HCT116 (cell line): ENCODE results near the gene NIPA2. TPM values are rescaled to one million over a fixed set of nuclear protein-coding genes. Genes with fewer than 3 reads are reported as not detected.

ENCODE experiments used
- ATAC-seq: fragments of 200-7000 bp; cut with Tn5 transposase; 2 replicates; pipeline ENCODE4 v1.9.1; 2020; ENCODE audit warnings: mild to moderate bottlenecking, moderate library complexity
- BruUV-seq: library from RNA; stranded (reverse); fragments of 400-500 nt; replicated peaks from 2 replicates; lab custom pipeline; 2021; lab: Mats Ljungman, UMichigan
- CTCF ChIA-PET: fragments of 300-600 bp; sonication (Branson Sonifier 250); formaldehyde crosslinking; loops from one replicate; lab custom pipeline; 2021; ENCODE audit warnings: antibody characterized with exemption; lab: Charles Lee
- POLR2A ChIA-PET: fragments of 300-600, 350-600 bp; sonication (Branson Sonifier 250); formaldehyde crosslinking; loops from one replicate; lab custom pipeline; 2021; ENCODE audit warnings: antibody characterized with exemption; lab: Charles Lee
- RAD21 ChIA-PET, 2 experiments: fragments of 300-600 bp; sonication (Branson Sonifier 250); formaldehyde crosslinking; loops; one replicate each; lab custom pipeline; 2023; ENCODE audit warnings: low total read pairs in 2 of 2; ENCODE audit not compliant: uncharacterized antibody in 2 of 2, unreplicated experiment in 2 of 2, low non-redundant PET in 1 of 2; lab: Charles Lee
- DNase-seq: peaks from one replicate; pipeline ENCODE4 v3.0.0-alpha.2; 2010; ENCODE audit warnings: low read depth, low spot score
- H2AFZ ChIP-seq: fragments of 200-600 bp; shearing (Covaris generic), sonication (generic); 2 replicates; pipeline ENCODE4 v1.6.1; 2017; ENCODE audit warnings: low read depth, mixed run types, mixed read lengths, antibody characterized with exemption, low read length; ENCODE audit not compliant: poor library complexity, severe bottlenecking
- H3K27ac ChIP-seq: 2 replicates; pipeline ENCODE4 v1.5.1; 2012; ENCODE audit warnings: low read depth, low read length
- H3K27me3 ChIP-seq: fragments of 200-600 bp; sonication (generic); 2 replicates; pipeline ENCODE4 v1.6.1; 2016; ENCODE audit warnings: mixed run types, low read length, mixed read lengths; ENCODE audit not compliant: insufficient read depth
- H3K36me3 ChIP-seq, 2 experiments: fragments of 200-500 bp in 1 of 2; fragments of 200-600 bp in 1 of 2; sonication (Bioruptor generic) in 1 of 2; sonication (generic) in 1 of 2; 2 replicates each; pipeline versions ENCODE4 v1.5.1 to v1.6.1; 2014 to 2016; ENCODE audit warnings: low read length in 2 of 2, inconsistent platforms in 1 of 2, mixed read lengths in 1 of 2, mixed run types in 1 of 2; ENCODE audit not compliant: insufficient read depth in 2 of 2, control insufficient read depth in 1 of 2
- H3K4me1 ChIP-seq, 2 experiments: fragments of 200-600 bp in 1 of 2; sonication (generic) in 1 of 2; 2 replicates each; pipeline versions ENCODE4 v1.5.1 to v1.6.1; 2012 to 2017; ENCODE audit warnings: low read length in 2 of 2, inconsistent platforms in 1 of 2, mild to moderate bottlenecking in 1 of 2, mixed read lengths in 1 of 2, mixed run types in 1 of 2, moderate library complexity in 1 of 2; ENCODE audit not compliant: insufficient read depth in 2 of 2, control insufficient read depth in 1 of 2
- H3K4me2 ChIP-seq: fragments of 200-600 bp; sonication (generic); 2 replicates; pipeline ENCODE4 v1.6.1; 2017; ENCODE audit warnings: mixed run types, low read length, mixed read lengths
- H3K4me3 ChIP-seq, 2 experiments: fragments of 200-600 bp in 1 of 2; sonication (generic) in 1 of 2; replicated peaks in 1 of 2; 2 replicates each; pipeline ENCODE4 v1.5.1; 2011 to 2016; ENCODE audit warnings: low read length in 2 of 2, control low read depth in 1 of 2, low read depth in 1 of 2, mild to moderate bottlenecking in 1 of 2, mixed read lengths in 1 of 2, mixed run types in 1 of 2
- H3K79me2 ChIP-seq: fragments of 200-600 bp; sonication (generic); 2 replicates; pipeline ENCODE4 v1.6.1; 2017; ENCODE audit warnings: mild to moderate bottlenecking, mixed run types, low read length, moderate library complexity, mixed read lengths; ENCODE audit not compliant: insufficient read depth
- H3K9ac ChIP-seq: fragments of 200-600 bp; sonication (generic); 2 replicates; pipeline ENCODE4 v1.6.1; 2016; ENCODE audit warnings: low read length, mixed read lengths
- H3K9me2 ChIP-seq: fragments of 200-600 bp; sonication (generic), shearing (Covaris generic); 2 replicates; pipeline ENCODE4 v1.6.1; 2017; ENCODE audit warnings: mixed run types, mild to moderate bottlenecking, moderate library complexity; ENCODE audit not compliant: insufficient read depth
- H3K9me3 ChIP-seq, 2 experiments: fragments of 200-500 bp in 1 of 2; fragments of 200-600 bp in 1 of 2; sonication (Bioruptor generic) in 1 of 2; sonication (generic) in 1 of 2; 2 replicates each; pipeline ENCODE4 v1.6.1; 2014 to 2017; ENCODE audit warnings: low read length in 2 of 2, mixed read lengths in 2 of 2, inconsistent platforms in 1 of 2, low read depth in 1 of 2, mild to moderate bottlenecking in 1 of 2, mixed run types in 1 of 2, moderate library complexity in 1 of 2; ENCODE audit not compliant: control insufficient read depth in 1 of 2, insufficient read depth in 1 of 2
- H4K20me1 ChIP-seq: fragments of 200-600 bp; sonication (generic), shearing (Covaris generic); 2 replicates; pipeline ENCODE4 v1.6.1; 2017; ENCODE audit warnings: mixed run types, mild to moderate bottlenecking, moderate library complexity; ENCODE audit not compliant: insufficient read depth
- ATF3 ChIP-seq: IDR thresholded peaks from 2 replicates; pipeline ENCODE4 v1.6.1; 2012
- CBX3 ChIP-seq: IDR thresholded peaks from 2 replicates; pipeline ENCODE4 v1.6.1; 2012; ENCODE audit warnings: low read depth
- CEBPB ChIP-seq: IDR thresholded peaks from 2 replicates; pipeline ENCODE4 v1.6.1; 2012; ENCODE audit warnings: low read depth
- CTCF ChIP-seq, 3 experiments: fragments of 200-600 bp in 1 of 3; sonication (generic) in 1 of 3; IDR thresholded peaks in 2 of 3; conservative IDR thresholded peaks in 1 of 3; 2 replicates each; pipeline ENCODE4 v1.5.1; 2012 to 2017; ENCODE audit warnings: low read depth in 2 of 3, low read length in 2 of 3, antibody characterized with exemption in 1 of 3, borderline replicate concordance in 1 of 3, control low read depth in 1 of 3, mild to moderate bottlenecking in 1 of 3, mixed read lengths in 1 of 3, mixed run types in 1 of 3, moderate library complexity in 1 of 3; ENCODE audit not compliant: insufficient read depth in 1 of 3
- EGR1 ChIP-seq: IDR thresholded peaks from 2 replicates; pipeline ENCODE4 v1.6.1; 2012; ENCODE audit warnings: low read depth
- ELF1 ChIP-seq: IDR thresholded peaks from 2 replicates; pipeline ENCODE4 v1.6.1; 2012; ENCODE audit warnings: low read depth, borderline replicate concordance
- EZH2 ChIP-seq: fragments of 200-600 bp; sonication (generic); IDR thresholded peaks from 2 replicates; pipeline ENCODE4 v1.6.1; 2017; ENCODE audit warnings: antibody characterized with exemption, mixed run types
- EZH2phosphoT487 ChIP-seq: fragments of 200-600 bp; IDR thresholded peaks from 2 replicates; pipeline ENCODE4 v1.6.1; 2018; ENCODE audit warnings: antibody characterized with exemption, borderline replicate concordance
- FOSL1 ChIP-seq: IDR thresholded peaks from 2 replicates; pipeline ENCODE4 v1.6.1; 2012; ENCODE audit warnings: low read depth
- MAX ChIP-seq: IDR thresholded peaks from 2 replicates; pipeline ENCODE4 v1.6.1; 2012
- POLR2A ChIP-seq: IDR thresholded peaks from 2 replicates; pipeline ENCODE4 v1.7.0; 2011; ENCODE audit warnings: borderline replicate concordance; ENCODE audit not compliant: insufficient read depth, insufficient read length; ENCODE audit errors: extremely low read depth
- RAD21 ChIP-seq: IDR thresholded peaks from 2 replicates; pipeline ENCODE4 v1.6.1; 2012; ENCODE audit warnings: low read depth, mild to moderate bottlenecking
- REST ChIP-seq: IDR thresholded peaks from 2 replicates; pipeline ENCODE4 v1.6.1; 2012; ENCODE audit warnings: low read depth
- SIN3A ChIP-seq: IDR thresholded peaks from 2 replicates; pipeline ENCODE4 v1.6.1; 2012; ENCODE audit warnings: low read depth
- SP1 ChIP-seq: IDR thresholded peaks from 2 replicates; pipeline ENCODE4 v1.6.1; 2012; ENCODE audit warnings: low read depth
- SRF ChIP-seq: IDR thresholded peaks from 2 replicates; pipeline ENCODE4 v1.6.1; 2012; ENCODE audit warnings: low read depth
- TCF7L2 ChIP-seq: IDR thresholded peaks from 2 replicates; pipeline ENCODE4 v1.7.0; 2011; ENCODE audit warnings: borderline replicate concordance, inconsistent platforms; ENCODE audit not compliant: insufficient read depth, insufficient read length; ENCODE audit errors: extremely low read depth
- ZFX ChIP-seq: fragments of 450-650 bp; IDR thresholded peaks from 2 replicates; pipeline ENCODE4 v1.6.1; 2017
- ZNF274 ChIP-seq: fragments of 200-500 bp; sonication (Bioruptor generic); IDR thresholded peaks from 2 replicates; pipeline ENCODE4 v1.6.1; 2014; ENCODE audit warnings: mild to moderate bottlenecking, low read depth, low read length, inconsistent platforms
- intact Hi-C: fragments of 100-400 bp; cut with micrococcal nuclease; formaldehyde crosslinking; loops from 2 replicates; pipeline ENCODE4 v1.10.0; 2022
- total RNA-seq: library from RNA; stranded (reverse); gene quantifications from one replicate; pipeline ENCODE4 v1.2.1, GENCODE V29; 2021; ENCODE audit not compliant: unreplicated experiment

Gene NIPA2
- total RNA-seq, 1 experiment from 2014 or later: 54.4 TPM

GRCh38 chr15:22867886-22868285 is 29.4 kb downstream of the NIPA2 start:
- Histone ChIP-seq H3K9me2 (no peaks in the 10 kb centered on the region), H3K9me3 (no peaks in the 10 kb centered on the region), H3K4me1 (no peaks in the 10 kb centered on the region), H3K4me3 (no peak overlapping the region), H3K4me2 (no peak overlapping the region), H3K79me2 (peaks cover 26% of the 10 kb centered on the region), H2AFZ (no peak overlapping the region), H3K27me3 (no peaks in the 10 kb centered on the region), H3K9ac (no peak overlapping the region), H4K20me1 (no peaks in the 10 kb centered on the region; the same call in 1 of the 2 replicates), H3K36me3 (peaks cover 29 to 60% of the 10 kb centered on the region in 2 experiments), H3K27ac (no peak overlapping the region)
- no TSS peak for BruUV-seq
- DNase-seq (no peak), ATAC-seq (no peak)
- RAD21 ChIA-PET: no interaction called here
- POLR2A ChIA-PET: no interaction called here
- CTCF ChIA-PET: no interaction called here
- TF ChIP-seq ELF1 (no peak), ZNF274 (no peak), CEBPB (no peak), CTCF (IDR thresholded peaks at IDR 0.05 in 2 of 3, conservative IDR thresholded peaks at IDR 0.05 in 1 of 3; ENCODE audit: borderline replicate concordance in 1 of 3, insufficient read depth in 1 of 3, low read depth in 2 of 3, low read length in 2 of 3) (no peak), FOSL1 (no peak), SRF (no peak), EGR1 (no peak), RAD21 (no peak), ATF3 (no peak), SP1 (no peak), EZH2phosphoT487 (no peak), MAX (no peak), POLR2A (no peak), SIN3A (no peak), ZFX (no peak), CBX3 (no peak), TCF7L2 (no peak), EZH2 (no peak), REST (no peak)
- intact Hi-C loops: no loop called here
